SK-N-SH (cell line): ENCODE results near the gene GPS2. TPM values are rescaled to one million over a fixed set of nuclear protein-coding genes. Genes with fewer than 3 reads are reported as not detected.
"Not testable (repeated sequence)": the region's sequence is repeated elsewhere in the genome, so short reads cannot be mapped to it uniquely, and the experiment has no call there.

Experiments
- CTCF ChIA-PET: fragments of 300-600, 350-600 bp; formaldehyde crosslinking; extraction: SDS; loops from one replicate; lab custom pipeline; 2021; lab: Yijun Ruan, JAX
- POLR2A ChIA-PET: fragments of 350-600 bp; sonication (Branson Sonifier 250); formaldehyde crosslinking; extraction: SDS; loops from one replicate; lab custom pipeline; 2020; ENCODE audit warnings: antibody characterized with exemption, inconsistent platforms; lab: Yijun Ruan, JAX
- DNase-seq: peaks from one replicate; pipeline ENCODE4 v3.0.0; 2012
- H2AFZ ChIP-seq: fragments of 200-600 bp; sonication (generic); 2 replicates; pipeline ENCODE4 v1.8.1; 2016; ENCODE audit warnings: antibody characterized with exemption, mild to moderate bottlenecking, low read depth
- H3F3A ChIP-seq: fragments of 200-600 bp; sonication (generic); replicated peaks from 2 replicates; pipeline ENCODE3; 2016; ENCODE audit warnings: antibody characterized with exemption, mild to moderate bottlenecking; ENCODE audit not compliant: insufficient read depth
- H3K27ac ChIP-seq, 2 experiments: fragments of 200-500 bp in 1 of 2; fragments of 200-600 bp in 1 of 2; sonication (Bioruptor generic) in 1 of 2; sonication (generic), shearing (Covaris generic) in 1 of 2; 2 replicates each; pipeline versions ENCODE4 v1.5.1 to v1.6.1; 2014 to 2016; ENCODE audit warnings: low read depth in 2 of 2, inconsistent platforms in 1 of 2, low read length in 1 of 2, mild to moderate bottlenecking in 1 of 2, mixed read lengths in 1 of 2
- H3K27me3 ChIP-seq: fragments of 200-600 bp; sonication (generic), shearing (Covaris generic); 2 replicates; pipeline ENCODE4 v1.6.1; 2016; ENCODE audit warnings: mixed run types; ENCODE audit not compliant: insufficient read depth
- H3K36me3 ChIP-seq, 2 experiments: fragments of 200-500 bp in 1 of 2; fragments of 200-600 bp in 1 of 2; sonication (Bioruptor generic) in 1 of 2; sonication (generic) in 1 of 2; replicated peaks in 1 of 2; 2 replicates each; pipeline versions ENCODE3 to v1.5.1; 2014 to 2016; ENCODE audit warnings: low read length in 1 of 2, mild to moderate bottlenecking in 1 of 2; ENCODE audit not compliant: insufficient read depth in 2 of 2, control insufficient read depth in 1 of 2
- H3K4me1 ChIP-seq, 2 experiments: fragments of 200-500 bp in 1 of 2; fragments of 200-600 bp in 1 of 2; sonication (Bioruptor generic) in 1 of 2; sonication (generic), shearing (Covaris generic) in 1 of 2; 2 replicates each; pipeline versions ENCODE4 v1.5.1 to v1.6.1; 2014 to 2016; ENCODE audit warnings: low read depth in 1 of 2, low read length in 1 of 2, mixed run types in 1 of 2; ENCODE audit not compliant: insufficient read depth in 2 of 2, control insufficient read depth in 1 of 2
- H3K4me2 ChIP-seq: fragments of 200-600 bp; sonication (generic), shearing (Covaris generic); 2 replicates; pipeline ENCODE4 v1.6.1; 2017; ENCODE audit warnings: mixed run types
- H3K4me3 ChIP-seq, 2 experiments: fragments of 200-500 bp in 1 of 2; fragments of 200-600 bp in 1 of 2; sonication (Bioruptor generic) in 1 of 2; sonication (generic), shearing (Covaris generic) in 1 of 2; 2 replicates each; pipeline versions ENCODE4 v1.5.1 to v1.8.1; 2014 to 2016; ENCODE audit warnings: low read depth in 2 of 2, inconsistent platforms in 1 of 2, low read length in 1 of 2, mild to moderate bottlenecking in 1 of 2, mixed read lengths in 1 of 2, moderate library complexity in 1 of 2
- H3K79me2 ChIP-seq: fragments of 200-600 bp; sonication (generic); 2 replicates; pipeline ENCODE4 v1.8.1; 2017; ENCODE audit warnings: mild to moderate bottlenecking; ENCODE audit not compliant: insufficient read depth
- H3K9ac ChIP-seq: fragments of 200-600 bp; sonication (generic); 2 replicates; pipeline ENCODE4 v1.6.1; 2017; ENCODE audit warnings: mixed run types
- H3K9me2 ChIP-seq: fragments of 200-600 bp; sonication (generic); 2 replicates; pipeline ENCODE4 v1.6.1; 2017; ENCODE audit warnings: mixed run types
- H3K9me3 ChIP-seq: fragments of 200-600 bp; sonication (generic); 2 replicates; pipeline ENCODE4 v1.6.1; 2017; ENCODE audit warnings: mixed run types, mild to moderate bottlenecking, moderate library complexity
- H4K20me1 ChIP-seq: fragments of 200-600 bp; sonication (generic); 2 replicates; pipeline ENCODE4 v1.6.1; 2017; ENCODE audit warnings: mild to moderate bottlenecking, mixed run types; ENCODE audit not compliant: insufficient read depth
- CHD2 ChIP-seq: fragments of 150-350 bp; IDR thresholded peaks from 2 replicates; pipeline ENCODE4 v1.6.1; 2018; ENCODE audit warnings: low read length; ENCODE audit not compliant: partially characterized antibody
- EP300 ChIP-seq, 2 experiments: IDR thresholded peaks; 2 replicates each; pipeline versions ENCODE4 v1.4.0 to v1.6.1; 2012; ENCODE audit warnings: borderline replicate concordance in 1 of 2, low read depth in 1 of 2, low read length in 1 of 2
- EZH2phosphoT487 ChIP-seq: fragments of 200-600 bp; sonication (generic); IDR thresholded peaks from 2 replicates; pipeline ENCODE4 v1.6.1; 2017; ENCODE audit warnings: low read depth, mixed run types, mild to moderate bottlenecking, antibody characterized with exemption, moderate library complexity, borderline replicate concordance
- FOXJ3 ChIP-seq: sonication (generic); formaldehyde crosslinking; IDR thresholded peaks from 2 replicates; pipeline ENCODE4 v1.5.1; 2020; ENCODE audit warnings: mild to moderate bottlenecking, missing genetic modification reagents
- MEF2A ChIP-seq: IDR thresholded peaks from 2 replicates; pipeline ENCODE4 v1.4.0; 2012; ENCODE audit warnings: low read depth, borderline replicate concordance
- POLR2AphosphoS5 ChIP-seq: IDR thresholded peaks from 2 replicates; pipeline ENCODE4 v1.6.1; 2012; ENCODE audit warnings: low read depth, low read length
- RCOR1 ChIP-seq: fragments of 150-350 bp; IDR thresholded peaks from 2 replicates; pipeline ENCODE4 v1.6.1; 2017; ENCODE audit warnings: antibody characterized with exemption, low read length
- YY1 ChIP-seq: IDR thresholded peaks from 2 replicates; pipeline ENCODE4 v1.4.0; 2012; ENCODE audit warnings: low read depth, mild to moderate bottlenecking
- WGBS: methylation state at CpG from one replicate; pipeline ENCODE4 v1.1.6; 2017; ENCODE audit warnings: low lambda C conversion rate; 5-methylcytosine and 5-hydroxymethylcytosine counted together
- polyA plus RNA-seq, 3 experiments: library from polyadenylated mRNA; depleted of rRNA; stranded (reverse); fragments of >200 nt; gene quantifications; 2 replicates each; pipeline ENCODE4 v1.2.3, GENCODE V29; 2012
- TF ChIP-seq, protein P1 (sequence below): fragments of 150-350 bp; IDR thresholded peaks from 2 replicates; pipeline ENCODE4 v1.6.1; 2017; ENCODE audit warnings: antibody characterized with exemption, low read length, low read depth, borderline replicate concordance
- TF ChIP-seq, protein P2 (sequence below): IDR thresholded peaks from 2 replicates; pipeline ENCODE4 v1.4.0; 2012; ENCODE audit warnings: low read depth, borderline replicate concordance
- TF ChIP-seq, protein P3 (sequence below): fragments of 150-350 bp; IDR thresholded peaks from 2 replicates; pipeline ENCODE4 v1.6.1; 2016; ENCODE audit warnings: mild to moderate bottlenecking, low read depth, low read length
- TF ChIP-seq, protein P4 (sequence below): IDR thresholded peaks from 2 replicates; pipeline ENCODE4 v1.6.1; 2012; ENCODE audit warnings: mild to moderate bottlenecking, low read depth, low read length, moderate library complexity

The GPS2 gene
- polyA plus RNA-seq, 1 of the 3 experiments (the other 2 are of a cell fraction), result 102 TPM

DNA sequence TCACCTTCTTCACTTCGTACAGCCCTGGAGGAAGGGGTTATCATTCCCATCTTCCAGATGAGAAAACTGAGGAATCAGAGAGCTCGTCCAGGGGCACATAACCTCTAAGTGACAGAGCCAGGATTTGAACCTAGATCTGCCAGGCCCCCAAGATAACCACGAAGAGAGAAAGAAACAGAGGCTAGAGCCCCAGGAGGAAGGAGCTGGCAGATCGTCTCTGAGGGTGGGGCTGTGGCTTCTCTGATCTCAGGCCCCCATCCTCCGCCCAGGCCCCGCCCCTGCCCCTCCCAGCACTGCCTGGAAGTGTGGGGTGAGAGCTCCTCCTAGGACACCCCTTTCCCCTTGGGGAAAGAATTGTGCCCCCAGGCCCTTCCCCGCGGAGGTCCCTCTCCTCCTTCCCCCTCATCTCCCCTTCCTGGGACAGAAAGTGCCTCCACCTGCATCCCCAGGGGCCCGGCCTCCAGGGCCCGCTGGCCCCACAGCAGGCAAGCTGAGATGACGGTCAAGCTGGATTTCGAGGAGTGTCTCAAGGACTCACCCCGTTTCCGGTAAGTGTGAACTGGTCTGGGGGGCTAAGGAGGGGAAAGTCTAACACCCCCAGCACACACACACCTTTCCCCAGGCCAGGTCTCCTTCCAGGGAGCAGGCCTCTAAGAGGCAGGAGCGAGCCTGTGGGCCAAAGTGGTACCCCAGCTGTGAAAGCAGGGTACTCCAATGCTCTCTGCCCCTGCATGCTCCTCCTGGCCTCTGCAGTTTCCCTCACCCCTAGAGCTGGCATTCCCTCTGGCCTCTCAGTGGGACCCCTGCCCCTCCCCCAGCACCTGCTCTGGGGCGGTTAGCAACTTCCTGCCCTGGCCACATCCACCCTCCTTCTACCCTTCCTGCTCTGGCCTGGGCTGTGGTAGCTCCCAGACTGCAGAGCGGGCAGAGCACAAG is 21.3 kb upstream of the GPS2 start, which contains the start of gene ACAP1:
TSS of gene ACAP1 (plus strand) at position 290 of the 936 bp plus-strand sequence. CDS start at position 496, 206 bp downstream.
- WGBS, result 67% methylated on average over 17 of the region's 17 CpGs
- no peaks in the 10 kb centered on the region for H3K36me3 ChIP-seq
- H3K79me2 ChIP-seq, result no peaks in the 10 kb centered on the region
- H3K4me2 ChIP-seq, result no peak within 1 kb of the TSS
- no peak within 1 kb of the TSS for H3K9ac ChIP-seq
- H3K27me3 ChIP-seq, result peaks cover 18% of the 10 kb centered on the region
- no peaks in the 10 kb centered on the region for H3K9me2 ChIP-seq
- H3K9me3 ChIP-seq, result no peaks in the 10 kb centered on the region
- POLR2A ChIA-PET, result interaction anchor here (0.6 kb wide), 2 partner anchors 8 to 298 kb away, joined by 3 to 4 read pairs; no protein-coding TSS in a partner anchor
- no peak within 1 kb of the TSS for H3K4me3 ChIP-seq
- DNase-seq, result no peak
- H3K27ac ChIP-seq, result no peak within 1 kb of the TSS
- H3F3A ChIP-seq, result no peaks in the 10 kb centered on the region
- no peaks in the 10 kb centered on the region for H4K20me1 ChIP-seq
- TF ChIP-seq, protein P1, sequence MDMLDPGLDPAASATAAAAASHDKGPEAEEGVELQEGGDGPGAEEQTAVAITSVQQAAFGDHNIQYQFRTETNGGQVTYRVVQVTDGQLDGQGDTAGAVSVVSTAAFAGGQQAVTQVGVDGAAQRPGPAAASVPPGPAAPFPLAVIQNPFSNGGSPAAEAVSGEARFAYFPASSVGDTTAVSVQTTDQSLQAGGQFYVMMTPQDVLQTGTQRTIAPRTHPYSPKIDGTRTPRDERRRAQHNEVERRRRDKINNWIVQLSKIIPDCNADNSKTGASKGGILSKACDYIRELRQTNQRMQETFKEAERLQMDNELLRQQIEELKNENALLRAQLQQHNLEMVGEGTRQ, result no peak
- TF ChIP-seq, protein P2, sequence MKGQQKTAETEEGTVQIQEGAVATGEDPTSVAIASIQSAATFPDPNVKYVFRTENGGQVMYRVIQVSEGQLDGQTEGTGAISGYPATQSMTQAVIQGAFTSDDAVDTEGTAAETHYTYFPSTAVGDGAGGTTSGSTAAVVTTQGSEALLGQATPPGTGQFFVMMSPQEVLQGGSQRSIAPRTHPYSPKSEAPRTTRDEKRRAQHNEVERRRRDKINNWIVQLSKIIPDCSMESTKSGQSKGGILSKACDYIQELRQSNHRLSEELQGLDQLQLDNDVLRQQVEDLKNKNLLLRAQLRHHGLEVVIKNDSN, result no peak
- no peak for TF ChIP-seq POLR2AphosphoS5
- no peak for TF ChIP-seq RCOR1
- TF ChIP-seq, protein P3, sequence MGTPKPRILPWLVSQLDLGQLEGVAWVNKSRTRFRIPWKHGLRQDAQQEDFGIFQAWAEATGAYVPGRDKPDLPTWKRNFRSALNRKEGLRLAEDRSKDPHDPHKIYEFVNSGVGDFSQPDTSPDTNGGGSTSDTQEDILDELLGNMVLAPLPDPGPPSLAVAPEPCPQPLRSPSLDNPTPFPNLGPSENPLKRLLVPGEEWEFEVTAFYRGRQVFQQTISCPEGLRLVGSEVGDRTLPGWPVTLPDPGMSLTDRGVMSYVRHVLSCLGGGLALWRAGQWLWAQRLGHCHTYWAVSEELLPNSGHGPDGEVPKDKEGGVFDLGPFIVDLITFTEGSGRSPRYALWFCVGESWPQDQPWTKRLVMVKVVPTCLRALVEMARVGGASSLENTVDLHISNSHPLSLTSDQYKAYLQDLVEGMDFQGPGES, result no peak
- TF ChIP-seq FOXJ3 (CRISPR knock-in tag), result no peak
- TF ChIP-seq, protein P4, sequence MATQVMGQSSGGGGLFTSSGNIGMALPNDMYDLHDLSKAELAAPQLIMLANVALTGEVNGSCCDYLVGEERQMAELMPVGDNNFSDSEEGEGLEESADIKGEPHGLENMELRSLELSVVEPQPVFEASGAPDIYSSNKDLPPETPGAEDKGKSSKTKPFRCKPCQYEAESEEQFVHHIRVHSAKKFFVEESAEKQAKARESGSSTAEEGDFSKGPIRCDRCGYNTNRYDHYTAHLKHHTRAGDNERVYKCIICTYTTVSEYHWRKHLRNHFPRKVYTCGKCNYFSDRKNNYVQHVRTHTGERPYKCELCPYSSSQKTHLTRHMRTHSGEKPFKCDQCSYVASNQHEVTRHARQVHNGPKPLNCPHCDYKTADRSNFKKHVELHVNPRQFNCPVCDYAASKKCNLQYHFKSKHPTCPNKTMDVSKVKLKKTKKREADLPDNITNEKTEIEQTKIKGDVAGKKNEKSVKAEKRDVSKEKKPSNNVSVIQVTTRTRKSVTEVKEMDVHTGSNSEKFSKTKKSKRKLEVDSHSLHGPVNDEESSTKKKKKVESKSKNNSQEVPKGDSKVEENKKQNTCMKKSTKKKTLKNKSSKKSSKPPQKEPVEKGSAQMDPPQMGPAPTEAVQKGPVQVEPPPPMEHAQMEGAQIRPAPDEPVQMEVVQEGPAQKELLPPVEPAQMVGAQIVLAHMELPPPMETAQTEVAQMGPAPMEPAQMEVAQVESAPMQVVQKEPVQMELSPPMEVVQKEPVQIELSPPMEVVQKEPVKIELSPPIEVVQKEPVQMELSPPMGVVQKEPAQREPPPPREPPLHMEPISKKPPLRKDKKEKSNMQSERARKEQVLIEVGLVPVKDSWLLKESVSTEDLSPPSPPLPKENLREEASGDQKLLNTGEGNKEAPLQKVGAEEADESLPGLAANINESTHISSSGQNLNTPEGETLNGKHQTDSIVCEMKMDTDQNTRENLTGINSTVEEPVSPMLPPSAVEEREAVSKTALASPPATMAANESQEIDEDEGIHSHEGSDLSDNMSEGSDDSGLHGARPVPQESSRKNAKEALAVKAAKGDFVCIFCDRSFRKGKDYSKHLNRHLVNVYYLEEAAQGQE, result no peak
- no peak for TF ChIP-seq CHD2
- TF ChIP-seq EZH2phosphoT487, result no peak
- no peak for TF ChIP-seq MEF2A
- TF ChIP-seq EP300 (IDR thresholded peaks at IDR 0.05; ENCODE audit: borderline replicate concordance in 1 of 2, low read depth in 1 of 2, low read length in 1 of 2), result no peak
- TF ChIP-seq YY1, result no peak
- H2AFZ ChIP-seq, result no peak within 1 kb of the TSS
- CTCF ChIA-PET, result interaction anchor here (0.5 to 4.8 kb wide), 10 partner anchors 8 to 284 kb away, joined by 3 to 33 read pairs (median 4); no protein-coding TSS in a partner anchor
- no peaks in the 10 kb centered on the region for H3K4me1 ChIP-seq

DNA sequence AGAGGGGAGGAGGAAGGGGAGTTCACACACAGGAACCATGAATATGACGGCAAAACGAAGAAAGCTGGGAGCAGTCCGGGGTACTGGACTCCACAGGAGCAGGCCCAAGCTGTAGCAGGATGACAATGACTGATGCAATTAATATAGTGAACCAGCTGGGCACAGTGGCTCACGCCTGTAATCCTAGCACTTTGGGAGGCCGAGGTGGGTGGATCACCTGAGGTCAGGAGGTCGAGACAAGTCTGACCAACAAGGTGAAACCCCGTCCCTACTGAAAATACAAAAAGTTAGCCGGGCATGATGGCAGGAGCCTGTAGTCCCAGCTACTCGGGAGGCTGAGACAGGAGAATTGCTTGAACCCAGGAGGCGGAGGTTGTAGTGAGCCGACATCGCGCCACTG is 20.6 kb upstream of the GPS2 start:
- ChIA-PET CTCF (interaction anchor here (0.9 to 4.8 kb wide), 5 partner anchors 9 to 39 kb away, joined by 3 to 33 read pairs (median 8); no protein-coding TSS in a partner anchor), POLR2A (interaction anchor here (0.6 kb wide), 1 partner anchor 298 kb away, joined by 3 read pairs; no protein-coding TSS in a partner anchor)
- not testable (repeated sequence) for H3K9ac ChIP-seq, H3K79me2 ChIP-seq, H3K27ac ChIP-seq, H4K20me1 ChIP-seq, H3K4me2 ChIP-seq, H3K4me1 ChIP-seq, H3K36me3 ChIP-seq, DNase-seq, H3K9me3 ChIP-seq, H2AFZ ChIP-seq, H3K4me3 ChIP-seq, H3K9me2 ChIP-seq, H3F3A ChIP-seq
- H3K27me3 ChIP-seq, result peaks cover 18% of the 10 kb centered on the region
- WGBS, result 75% methylated on average over 13 of the region's 13 CpGs
